Liver (tissue), 9 donors: ENCODE data around the gene MRPL3. TPM values are rescaled to one million over a fixed set of nuclear protein-coding genes. Genes with fewer than 3 reads are reported as not detected.

Experiments
- DNase-seq: peaks from one replicate; pipeline ENCODE4 v3.0.0-alpha.2; 2017; ENCODE audit warnings: low spot score
- H3K27ac ChIP-seq, 2 donors: one replicate each; pipeline ENCODE4 v1.7.0; 2013; ENCODE audit warnings: inconsistent platforms in 2 of 2, low read length in 2 of 2, control low read depth in 1 of 2, low read depth in 1 of 2, mild to moderate bottlenecking in 1 of 2
- H3K27me3 ChIP-seq, 4 donors: one replicate each; pipeline versions ENCODE4 v1.6.1 to v1.7.0; 2013; ENCODE audit warnings: low read length in 3 of 4, inconsistent platforms in 1 of 4, mild to moderate bottlenecking in 1 of 4, moderate library complexity in 1 of 4; ENCODE audit not compliant: control insufficient read depth in 4 of 4, insufficient read depth in 4 of 4
- H3K36me3 ChIP-seq, 4 donors: one replicate each; pipeline versions ENCODE4 v1.6.1 to v1.7.0; 2013; ENCODE audit warnings: low read length in 3 of 4, mild to moderate bottlenecking in 3 of 4, low read depth in 1 of 4, moderate library complexity in 1 of 4; ENCODE audit not compliant: control insufficient read depth in 4 of 4, insufficient read depth in 3 of 4
- H3K4me1 ChIP-seq, 4 donors: one replicate each; pipeline versions ENCODE4 v1.6.1 to v1.7.0; 2013; ENCODE audit warnings: low read length in 3 of 4, mild to moderate bottlenecking in 3 of 4, moderate library complexity in 1 of 4; ENCODE audit not compliant: control insufficient read depth in 4 of 4, insufficient read depth in 4 of 4
- H3K4me3 ChIP-seq, 3 donors: one replicate each; pipeline versions ENCODE4 v1.6.1 to v1.7.0; 2013; ENCODE audit warnings: low read length in 3 of 3, control low read depth in 1 of 3, low read depth in 1 of 3, mild to moderate bottlenecking in 1 of 3
- H3K9ac ChIP-seq, 2 donors: one replicate each; pipeline ENCODE4 v1.7.0; 2013; ENCODE audit warnings: low read length in 2 of 2, mild to moderate bottlenecking in 2 of 2, moderate library complexity in 2 of 2, control low read depth in 1 of 2, low read depth in 1 of 2
- H3K9me3 ChIP-seq, 4 donors: one replicate each; pipeline versions ENCODE4 v1.6.1 to v1.7.0; 2013; ENCODE audit warnings: low read length in 3 of 4; ENCODE audit not compliant: control insufficient read depth in 4 of 4
- ATF3 ChIP-seq: IDR thresholded peaks from 2 replicates; pipeline ENCODE4 v1.6.1; 2016; ENCODE audit warnings: antibody characterized with exemption
- CTCF ChIP-seq: fragments of 150-350 bp; IDR thresholded peaks from 2 replicates; pipeline ENCODE4 v1.5.1; 2017; ENCODE audit warnings: improper control_type of control experiment, low read depth, low read length; ENCODE audit not compliant: missing input control
- EGR1 ChIP-seq, 2 donors: IDR thresholded peaks; 2 replicates each; pipeline ENCODE4 v1.6.1; 2016 to 2018; ENCODE audit warnings: antibody characterized with exemption in 2 of 2, low read depth in 2 of 2
- FOXA1 ChIP-seq: IDR thresholded peaks from 2 replicates; pipeline ENCODE4 v1.6.1; 2016; ENCODE audit warnings: antibody characterized with exemption
- FOXA2 ChIP-seq: IDR thresholded peaks from 2 replicates; pipeline ENCODE4 v1.6.1; 2016; ENCODE audit warnings: antibody characterized with exemption
- GABPA ChIP-seq, 2 donors: IDR thresholded peaks in 1 of 2; conservative IDR thresholded peaks in 1 of 2; 2 replicates each; pipeline ENCODE4 v1.6.1; 2016; ENCODE audit warnings: antibody characterized with exemption in 2 of 2, mild to moderate bottlenecking in 1 of 2, moderate library complexity in 1 of 2
- HNF4A ChIP-seq, 2 donors: conservative IDR thresholded peaks; 2 replicates each; pipeline ENCODE4 v1.6.1; 2016; ENCODE audit warnings: antibody characterized with exemption in 2 of 2, mild to moderate bottlenecking in 2 of 2
- HNF4G ChIP-seq: IDR thresholded peaks from 2 replicates; pipeline ENCODE4 v1.6.1; 2016; ENCODE audit warnings: antibody characterized with exemption
- JUND ChIP-seq, 2 donors: IDR thresholded peaks; 2 replicates each; pipeline ENCODE4 v1.6.1; 2016; ENCODE audit warnings: antibody characterized with exemption in 2 of 2
- NR2F2 ChIP-seq: IDR thresholded peaks from 2 replicates; pipeline ENCODE4 v1.6.1; 2016; ENCODE audit warnings: antibody characterized with exemption
- RAD21 ChIP-seq, 2 donors: IDR thresholded peaks; 2 replicates each; pipeline ENCODE4 v1.6.1; 2016; ENCODE audit warnings: antibody characterized with exemption in 2 of 2, mild to moderate bottlenecking in 2 of 2
- REST ChIP-seq: IDR thresholded peaks from 2 replicates; pipeline ENCODE4 v1.6.1; 2016; ENCODE audit warnings: antibody characterized with exemption, mild to moderate bottlenecking
- RXRA ChIP-seq, 2 donors: IDR thresholded peaks; 2 replicates each; pipeline ENCODE4 v1.6.1; 2017 to 2018; ENCODE audit warnings: antibody characterized with exemption in 2 of 2, mild to moderate bottlenecking in 1 of 2
- SP1 ChIP-seq: IDR thresholded peaks from 2 replicates; pipeline ENCODE4 v1.6.1; 2018; ENCODE audit warnings: antibody characterized with exemption, mild to moderate bottlenecking
- TAF1 ChIP-seq: conservative IDR thresholded peaks from 2 replicates; pipeline ENCODE4 v1.6.1; 2016; ENCODE audit warnings: antibody characterized with exemption, mild to moderate bottlenecking
- YY1 ChIP-seq: IDR thresholded peaks from 2 replicates; pipeline ENCODE4 v1.6.1; 2016; ENCODE audit warnings: antibody characterized with exemption, mild to moderate bottlenecking
- WGBS: extraction: QIAGEN DNeasy Blood & Tissue Kit; methylation state at CpG from one replicate; pipeline ENCODE4 v1.1.7; 2013; 5-methylcytosine and 5-hydroxymethylcytosine counted together
- polyA plus RNA-seq, 2 donors: library from polyadenylated mRNA; stranded (reverse) in 1 of 2; unstranded in 1 of 2; fragments of 200-250 nt in 1 of 2; fragments of >200 nt in 1 of 2; fragmentation: Nextera tagmentation in 1 of 2; extraction: Ambion mirVana in 1 of 2; gene quantifications; one replicate each; pipeline versions ENCODE4 v1.2.1 to v1.2.3, GENCODE V29; 2013 to 2015
- total RNA-seq, 2 donors: library from RNA; depleted of rRNA; stranded (reverse); fragments of >200 nt; gene quantifications; one replicate each; pipeline ENCODE4 v1.2.3, GENCODE V29; 2014
- TF ChIP-seq, protein P1 (sequence below): IDR thresholded peaks from 2 replicates; pipeline ENCODE4 v1.6.1; 2016; ENCODE audit warnings: antibody characterized with exemption
- donor health status: healthy.
- donor health status: healthy.
- donor health status: healthy.
- donor health status: healthy.
- donor health status: healthy.

The MRPL3 gene
- total and polyA plus RNA-seq, 4 donors = 35.7 to 52.9 (median 47.6) TPM

DNA sequence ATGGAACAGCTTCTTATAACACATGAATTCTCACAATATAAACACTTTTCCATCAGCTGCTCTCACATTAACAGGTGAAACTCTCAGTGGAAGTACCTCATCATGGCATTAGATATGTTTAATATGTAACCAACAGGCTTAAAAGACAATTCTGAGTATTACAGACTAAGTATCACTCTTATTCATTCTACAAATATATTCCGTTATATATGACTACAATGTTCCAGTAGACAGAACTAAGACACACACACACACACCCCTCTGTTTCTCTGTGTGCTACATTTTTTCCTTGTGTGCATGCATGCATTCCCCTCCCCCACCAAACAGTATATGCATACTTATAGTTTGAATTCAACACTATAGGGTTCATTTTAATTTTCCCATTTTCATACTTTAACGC lies 32.4 kb downstream of the MRPL3 start:
- peaks cover 0 to 39% (median 20%) of the 10 kb centered on the region in 4 donors for H3K36me3 ChIP-seq
- WGBS = 96% methylated on average over 2 of the region's 2 CpGs
- H3K9ac ChIP-seq = no peak overlapping the region
- TF ChIP-seq FOXA1 (no peak), RAD21 (IDR thresholded peaks at IDR 0.05) (no peak), YY1 (no peak), SP1 (no peak), HNF4G (no peak), TAF1 (no peak), CTCF (no peak), ATF3 (no peak), GABPA (IDR thresholded peaks at IDR 0.05 in 1 of 2, conservative IDR thresholded peaks at IDR 0.05 in 1 of 2) (no peak), EGR1 (IDR thresholded peaks at IDR 0.05; ENCODE audit: low read depth in 2 of 2) (no peak), RXRA (IDR thresholded peaks at IDR 0.05) (no peak), NR2F2 (no peak), HNF4A (conservative IDR thresholded peaks at IDR 0.05) (no peak), FOXA2 (no peak), JUND (IDR thresholded peaks at IDR 0.05) (no peak), REST (no peak)
- TF ChIP-seq, protein P1, sequence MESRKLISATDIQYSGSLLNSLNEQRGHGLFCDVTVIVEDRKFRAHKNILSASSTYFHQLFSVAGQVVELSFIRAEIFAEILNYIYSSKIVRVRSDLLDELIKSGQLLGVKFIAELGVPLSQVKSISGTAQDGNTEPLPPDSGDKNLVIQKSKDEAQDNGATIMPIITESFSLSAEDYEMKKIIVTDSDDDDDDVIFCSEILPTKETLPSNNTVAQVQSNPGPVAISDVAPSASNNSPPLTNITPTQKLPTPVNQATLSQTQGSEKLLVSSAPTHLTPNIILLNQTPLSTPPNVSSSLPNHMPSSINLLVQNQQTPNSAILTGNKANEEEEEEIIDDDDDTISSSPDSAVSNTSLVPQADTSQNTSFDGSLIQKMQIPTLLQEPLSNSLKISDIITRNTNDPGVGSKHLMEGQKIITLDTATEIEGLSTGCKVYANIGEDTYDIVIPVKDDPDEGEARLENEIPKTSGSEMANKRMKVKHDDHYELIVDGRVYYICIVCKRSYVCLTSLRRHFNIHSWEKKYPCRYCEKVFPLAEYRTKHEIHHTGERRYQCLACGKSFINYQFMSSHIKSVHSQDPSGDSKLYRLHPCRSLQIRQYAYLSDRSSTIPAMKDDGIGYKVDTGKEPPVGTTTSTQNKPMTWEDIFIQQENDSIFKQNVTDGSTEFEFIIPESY = no peak
- no peak overlapping the region for H3K27ac ChIP-seq
- H3K9me3 ChIP-seq = no peaks in the 10 kb centered on the region
- no peak overlapping the region for H3K4me3 ChIP-seq
- no peak for DNase-seq
- peaks cover 0 to 4% (median 0%) of the 10 kb centered on the region in 4 donors for H3K4me1 ChIP-seq
- no peaks in the 10 kb centered on the region for H3K27me3 ChIP-seq

- DNase-seq = no peak
- no peaks in the 10 kb centered on the region for H3K27me3 ChIP-seq
- H3K4me1 ChIP-seq = no peaks in the 10 kb centered on the region
- H3K36me3 ChIP-seq = peaks cover 0 to 12% (median 7%) of the 10 kb centered on the region in 4 donors
- 92% methylated on average over 3 of the region's 3 CpGs for WGBS
- H3K4me3 ChIP-seq = no peak overlapping the region
- TF ChIP-seq FOXA2 = no peak
- no peak for TF ChIP-seq RAD21 (IDR thresholded peaks at IDR 0.05)
- no peak for TF ChIP-seq NR2F2
- TF ChIP-seq TAF1 = no peak
- no peak for TF ChIP-seq ATF3
- TF ChIP-seq CTCF = no peak
- TF ChIP-seq FOXA1 = no peak
- TF ChIP-seq HNF4A (conservative IDR thresholded peaks at IDR 0.05) = no peak
- no peak for TF ChIP-seq REST
- TF ChIP-seq EGR1 (IDR thresholded peaks at IDR 0.05; ENCODE audit: low read depth in 2 of 2) = no peak
- no peak for TF ChIP-seq GABPA (IDR thresholded peaks at IDR 0.05 in 1 of 2, conservative IDR thresholded peaks at IDR 0.05 in 1 of 2)
- H3K9ac ChIP-seq = no peak overlapping the region
- H3K9me3 ChIP-seq = no peaks in the 10 kb centered on the region
- no peak overlapping the region for H3K27ac ChIP-seq
Measured at GRCh38 chr3:131458653-131459052, 44.1 kb downstream of the MRPL3 start.
